Tibial nerve (tissue), 4 donors: ENCODE results near the gene SART3. TPM values are rescaled to one million over a fixed set of nuclear protein-coding genes. Genes with fewer than 3 reads are reported as not detected.

Experiments used
- DNase-seq, 2 donors: peaks; one replicate each; pipeline ENCODE4 v3.0.0-alpha.2; 2019; ENCODE audit warnings: low spot score in 2 of 2
- H3K27ac ChIP-seq, 4 donors: fragments of 200-600 bp; sonication (generic) in 3 of 4; one replicate each; pipeline ENCODE4 v1.5.1; 2017 to 2019; ENCODE audit warnings: mild to moderate bottlenecking in 1 of 4
- H3K27me3 ChIP-seq, 2 donors: fragments of 200-600 bp; sonication (generic) in 1 of 2; one replicate each; pipeline versions ENCODE4 v1.5.1 to v1.6.0; 2017 to 2019
- H3K36me3 ChIP-seq, 3 donors: fragments of 200-600 bp; sonication (generic); one replicate each; pipeline ENCODE4 v1.5.1; 2018 to 2019
- H3K4me1 ChIP-seq, 4 donors: fragments of 200-600 bp; sonication (generic) in 3 of 4; one replicate each; pipeline ENCODE4 v1.5.1; 2017 to 2019
- H3K4me3 ChIP-seq, 4 donors: fragments of 200-600 bp; sonication (generic) in 3 of 4; one replicate each; pipeline ENCODE4 v1.5.1; 2017 to 2019; ENCODE audit warnings: mild to moderate bottlenecking in 1 of 4, moderate library complexity in 1 of 4
- H3K9me3 ChIP-seq, 4 donors: fragments of 200-600 bp; sonication (generic) in 3 of 4; one replicate each; pipeline ENCODE4 v1.5.1; 2017 to 2019
- CTCF ChIP-seq, 5 experiments: fragments of 200-600 bp in 3 of 5; fragments of 450-650 bp in 2 of 5; sonication (generic) in 3 of 5; IDR thresholded peaks; one replicate each; pipeline ENCODE4 v1.5.1; 2016 to 2019; ENCODE audit warnings: antibody characterized with exemption in 5 of 5, mild to moderate bottlenecking in 3 of 5, moderate library complexity in 2 of 5
- EP300 ChIP-seq, 2 donors: sonication (generic); formaldehyde crosslinking; IDR thresholded peaks; one replicate each; pipeline ENCODE4 v1.6.1; 2017; ENCODE audit warnings: antibody characterized with exemption in 2 of 2, mild to moderate bottlenecking in 1 of 2
- POLR2A ChIP-seq, 2 donors: fragments of 450-650 bp; IDR thresholded peaks; one replicate each; pipeline ENCODE4 v1.6.1; 2017; ENCODE audit warnings: antibody characterized with exemption in 2 of 2, mild to moderate bottlenecking in 2 of 2, moderate library complexity in 2 of 2
- WGBS, 2 donors: methylation state at CpG; one replicate each; pipeline ENCODE4 v1.1.5; 2018; 5-methylcytosine and 5-hydroxymethylcytosine counted together
- total RNA-seq, 4 donors: library from RNA; depleted of rRNA; stranded (reverse); fragments of >200 nt; gene quantifications; one replicate each; pipeline ENCODE4 v1.1.0, GENCODE V29; 2016

Gene SART3
- total RNA-seq, 4 donors from 2014 or later = 51.3 to 70.1 (median 63.4) TPM

DNA sequence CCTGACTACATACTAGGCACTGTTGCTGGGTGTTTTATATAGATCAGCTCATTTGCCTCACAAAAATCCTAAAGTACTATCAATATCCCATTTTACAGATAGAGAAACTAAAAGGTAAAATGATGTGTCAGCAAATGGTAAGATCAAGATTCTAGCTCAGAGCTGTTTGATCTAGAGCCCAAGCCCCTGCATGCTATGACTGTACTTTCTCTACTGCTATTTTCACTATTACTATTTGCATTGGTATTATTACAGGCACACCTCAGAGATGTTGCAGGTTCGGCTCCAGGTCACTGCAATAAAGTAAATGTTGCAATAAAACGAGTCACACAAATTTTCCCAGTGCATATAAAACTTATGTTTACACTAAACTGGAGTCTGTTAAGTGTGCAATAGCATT is 12.3 kb upstream of the SART3 start:
- H3K4me3 ChIP-seq = no peak overlapping the region
- H3K4me1 ChIP-seq = peaks cover 0 to 7% (median 3%) of the 10 kb centered on the region in 4 donors
- DNase-seq = no peak
- 68 to 70% methylated on average over 2 of the region's 2 CpGs for WGBS, 2 donors
- no peak overlapping the region for H3K27ac ChIP-seq
- TF ChIP-seq POLR2A (IDR thresholded peaks at IDR 0.05) (no peak), EP300 (IDR thresholded peaks at IDR 0.05) (no peak), CTCF (IDR thresholded peaks at IDR 0.05) (no peak)
- H3K36me3 ChIP-seq = peaks cover 0 to 21% (median 0%) of the 10 kb centered on the region in 3 donors
- no peaks in the 10 kb centered on the region for H3K9me3 ChIP-seq
- H3K27me3 ChIP-seq = no peaks in the 10 kb centered on the region

- Histone ChIP-seq H3K4me3 (no peak overlapping the region), H3K27me3 (no peaks in the 10 kb centered on the region), H3K36me3 (peaks cover 0 to 31% (median 1%) of the 10 kb centered on the region in 3 donors), H3K4me1 (peaks cover 0 to 15% (median 4%) of the 10 kb centered on the region in 4 donors), H3K27ac (no peak overlapping the region), H3K9me3 (no peaks in the 10 kb centered on the region)
- no peak for DNase-seq
- WGBS, 2 donors = 68 to 70% methylated on average over 8 of the region's 8 CpGs
- TF ChIP-seq CTCF (IDR thresholded peaks at IDR 0.05) = no peak
- TF ChIP-seq POLR2A (IDR thresholded peaks at IDR 0.05) = no peak
- no peak for TF ChIP-seq EP300 (IDR thresholded peaks at IDR 0.05)
These were observed 11.3 kb upstream of the SART3 start for GRCh38 chr12:108572166-108572790.

DNA sequence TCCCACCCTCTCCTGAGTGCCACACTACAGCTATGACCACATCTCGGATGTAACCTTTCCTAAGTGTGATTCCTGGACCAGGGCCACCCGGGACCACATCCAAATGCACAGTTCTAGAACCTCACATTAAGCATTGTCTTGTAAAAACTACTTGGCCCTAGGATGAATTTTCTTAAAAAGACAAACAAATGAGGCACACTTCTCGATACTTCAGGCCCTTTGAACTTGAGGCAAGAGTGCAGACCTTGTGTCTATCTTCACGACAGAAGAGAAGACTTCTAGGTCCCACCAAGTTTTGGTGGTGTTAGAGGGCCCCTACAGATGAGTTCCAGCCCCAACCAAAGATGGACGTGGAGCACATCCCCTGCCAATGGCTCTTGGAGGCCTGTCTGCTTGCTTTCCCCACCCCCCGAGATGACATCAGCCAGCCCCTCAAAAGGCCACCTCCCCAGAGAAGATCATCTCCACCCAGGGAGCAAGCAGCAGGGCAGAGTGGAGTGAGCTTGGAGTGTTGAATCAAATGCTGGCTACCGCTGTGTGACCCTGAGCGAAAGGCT is 10.7 kb upstream of the SART3 start:
- TF ChIP-seq POLR2A (IDR thresholded peaks at IDR 0.05) (no peak), CTCF (IDR thresholded peaks at IDR 0.05) (no peak), EP300 (IDR thresholded peaks at IDR 0.05) (no peak)
- Histone ChIP-seq H3K4me1 (peaks cover 0 to 19% (median 4%) of the 10 kb centered on the region in 4 donors), H3K36me3 (peaks cover 0 to 37% (median 7%) of the 10 kb centered on the region in 3 donors), H3K4me3 (no peak overlapping the region), H3K27ac (peak overlapping the region in 2 of 4 donors; percentile 19), H3K9me3 (no peaks in the 10 kb centered on the region), H3K27me3 (no peaks in the 10 kb centered on the region)
- no peak for DNase-seq
- 75 to 79% methylated on average over 8 of the region's 8 CpGs for WGBS, 2 donors

GRCh38 chr12:108570743-108571608 is 10.0 kb upstream of the SART3 start:
- no peak overlapping the region for H3K4me3 ChIP-seq
- WGBS, 2 donors = 50 to 62% methylated on average over 3 of the region's 3 CpGs
- DNase-seq = no peak
- peaks cover 0 to 26% (median 4%) of the 10 kb centered on the region in 4 donors for H3K4me1 ChIP-seq
- no peaks in the 10 kb centered on the region for H3K27me3 ChIP-seq
- no peak for TF ChIP-seq POLR2A (IDR thresholded peaks at IDR 0.05)
- peak in 1 of 2 donors; percentile 8 for TF ChIP-seq EP300 (IDR thresholded peaks at IDR 0.05)
- TF ChIP-seq CTCF (IDR thresholded peaks at IDR 0.05) = peak; percentile 9 to 59 (median 29)
- no peaks in the 10 kb centered on the region for H3K9me3 ChIP-seq
- peaks cover 0 to 44% (median 13%) of the 10 kb centered on the region in 3 donors for H3K36me3 ChIP-seq
- peak overlapping the region in 2 of 4 donors; percentile 19 for H3K27ac ChIP-seq
